IMR-90 (cell line): ENCODE measurements around the gene WDR49. TPM values are rescaled to one million over a fixed set of nuclear protein-coding genes. Genes with fewer than 3 reads are reported as not detected.

ENCODE experiments used
- ATAC-seq: fragments of 200-7000 bp; cut with Tn5 transposase; 2 replicates; pipeline ENCODE4 v1.9.1; 2020; ENCODE audit warnings: low read depth, mild to moderate bottlenecking, moderate library complexity
- BruUV-seq: library from RNA; stranded (reverse); fragments of 400-500 nt; replicated peaks from 2 replicates; lab custom pipeline; 2021; lab: Mats Ljungman, UMichigan
- CTCF ChIA-PET: fragments of 300-600 bp; formaldehyde crosslinking; extraction: SDS; loops from one replicate; lab custom pipeline; 2021; ENCODE audit warnings: antibody characterized with exemption; lab: Yijun Ruan, JAX
- POLR2A ChIA-PET: fragments of 300-600 bp; sonication (Branson Sonifier 250); formaldehyde crosslinking; loops from one replicate; lab custom pipeline; 2022; ENCODE audit warnings: antibody characterized with exemption; ENCODE audit not compliant: unreplicated experiment; lab: Charles Lee
- DNase-seq: peaks from one replicate; pipeline ENCODE4 v3.0.0; 2013
- H2AFZ ChIP-seq: replicated peaks from 2 replicates; pipeline ENCODE3; 2013; ENCODE audit warnings: low read length, mild to moderate bottlenecking; ENCODE audit not compliant: poor library complexity
- H2AK5ac ChIP-seq: 2 replicates; pipeline ENCODE4 v1.6.1; 2013; ENCODE audit warnings: low read depth, low read length, inconsistent platforms
- H2AK9ac ChIP-seq: replicated peaks from 2 replicates; pipeline ENCODE3; 2013; ENCODE audit warnings: mild to moderate bottlenecking, low read depth, low read length, moderate library complexity; ENCODE audit not compliant: poor library complexity
- H2BK120ac ChIP-seq: 2 replicates; pipeline ENCODE4 v1.6.1; 2013; ENCODE audit warnings: low read depth, low read length, inconsistent platforms
- H2BK15ac ChIP-seq: 3 replicates; pipeline ENCODE4 v1.6.1; 2013; ENCODE audit warnings: low read depth, low read length, inconsistent platforms
- H2BK20ac ChIP-seq: 2 replicates; pipeline ENCODE4 v1.6.1; 2013; ENCODE audit warnings: low read depth, mild to moderate bottlenecking, inconsistent platforms, low read length, moderate library complexity
- H2BK5ac ChIP-seq: 2 replicates; pipeline ENCODE4 v1.6.1; 2013; ENCODE audit warnings: mild to moderate bottlenecking, low read depth, low read length, inconsistent platforms; ENCODE audit not compliant: poor library complexity, severe bottlenecking
- H3K14ac ChIP-seq: replicated peaks from 2 replicates; pipeline ENCODE4 v1.6.1; 2013; ENCODE audit warnings: low read depth, low read length, inconsistent platforms
- H3K18ac ChIP-seq: 2 replicates; pipeline ENCODE4 v1.6.1; 2013; ENCODE audit warnings: low read depth, low read length, control low read depth
- H3K23ac ChIP-seq: 2 replicates; pipeline ENCODE4 v1.6.1; 2013; ENCODE audit warnings: low read depth, low read length, inconsistent platforms
- H3K27ac ChIP-seq: 2 replicates; pipeline ENCODE4 v1.5.1; 2013; ENCODE audit warnings: mild to moderate bottlenecking, control low read depth, low read length; ENCODE audit not compliant: insufficient read depth
- H3K27me3 ChIP-seq: 2 replicates; pipeline ENCODE4 v1.6.1; 2013; ENCODE audit warnings: low read length; ENCODE audit not compliant: control insufficient read depth, insufficient read depth
- H3K36me3 ChIP-seq: 2 replicates; pipeline ENCODE4 v1.6.1; 2013; ENCODE audit warnings: low read length, mixed read lengths; ENCODE audit not compliant: control insufficient read depth, insufficient read depth
- H3K4ac ChIP-seq: 2 replicates; pipeline ENCODE4 v1.6.1; 2013; ENCODE audit warnings: low read depth, low read length, inconsistent platforms
- H3K4me1 ChIP-seq: 2 replicates; pipeline ENCODE4 v1.6.1; 2013; ENCODE audit warnings: low read length, mixed read lengths; ENCODE audit not compliant: control insufficient read depth, insufficient read depth
- H3K4me2 ChIP-seq: 2 replicates; pipeline ENCODE4 v1.6.1; 2013; ENCODE audit warnings: low read depth, mild to moderate bottlenecking, control low read depth, low read length, moderate library complexity
- H3K4me3 ChIP-seq: 2 replicates; pipeline ENCODE4 v1.5.1; 2013; ENCODE audit warnings: low read depth, mild to moderate bottlenecking, control low read depth, low read length, moderate library complexity; ENCODE audit not compliant: insufficient read depth
- H3K56ac ChIP-seq: 2 replicates; pipeline ENCODE4 v1.6.1; 2013; ENCODE audit warnings: low read length, inconsistent platforms; ENCODE audit not compliant: insufficient read depth; ENCODE audit errors: extremely low read depth
- H3K79me1 ChIP-seq, 2 experiments: 2 replicates each; pipeline ENCODE4 v1.6.1; 2013; ENCODE audit warnings: low read length in 2 of 2, inconsistent platforms in 1 of 2, low read depth in 1 of 2
- H3K9ac ChIP-seq: 2 replicates; pipeline ENCODE4 v1.6.1; 2013; ENCODE audit warnings: low read depth, low read length, control low read depth
- H3K9me1 ChIP-seq: 2 replicates; pipeline ENCODE4 v1.6.1; 2013; ENCODE audit warnings: low read length, inconsistent platforms; ENCODE audit not compliant: insufficient read depth
- H3K9me3 ChIP-seq: 2 replicates; pipeline ENCODE4 v1.6.1; 2013; ENCODE audit warnings: low read length; ENCODE audit not compliant: control insufficient read depth, insufficient read depth
- H4K20me1 ChIP-seq: 2 replicates; pipeline ENCODE4 v1.6.1; 2013; ENCODE audit warnings: low read length, inconsistent platforms; ENCODE audit not compliant: insufficient read depth
- H4K5ac ChIP-seq: 2 replicates; pipeline ENCODE4 v1.6.1; 2013; ENCODE audit warnings: mild to moderate bottlenecking, low read depth, low read length, control low read depth
- H4K8ac ChIP-seq, 2 experiments: 2 replicates each; pipeline ENCODE4 v1.6.1; 2013; ENCODE audit warnings: low read depth in 2 of 2, low read length in 2 of 2, control low read depth in 1 of 2, inconsistent platforms in 1 of 2
- H4K91ac ChIP-seq: 2 replicates; pipeline ENCODE4 v1.6.1; 2013; ENCODE audit warnings: low read depth, low read length, inconsistent platforms; ENCODE audit not compliant: insufficient read depth
- BHLHE40 ChIP-seq: fragments of 150-350 bp; IDR thresholded peaks from 2 replicates; pipeline ENCODE4 v1.6.1; 2016; ENCODE audit warnings: mild to moderate bottlenecking, low read depth, low read length
- CEBPB ChIP-seq: IDR thresholded peaks from 2 replicates; pipeline ENCODE4 v1.6.1; 2012; ENCODE audit warnings: low read depth, low read length, improper control_type of control experiment
- CHD1 ChIP-seq: IDR thresholded peaks from 2 replicates; pipeline ENCODE4 v1.6.1; 2012; ENCODE audit warnings: low read depth, low read length, improper control_type of control experiment
- CTCF ChIP-seq: conservative IDR thresholded peaks from 2 replicates; pipeline ENCODE4 v1.5.1; 2012; ENCODE audit warnings: mild to moderate bottlenecking, low read depth, low read length, improper control_type of control experiment
- FOS ChIP-seq: fragments of 150-350 bp; IDR thresholded peaks from 2 replicates; pipeline ENCODE4 v1.6.1; 2016; ENCODE audit warnings: low read depth, low read length
- MAFK ChIP-seq: IDR thresholded peaks from 2 replicates; pipeline ENCODE4 v1.6.1; 2012; ENCODE audit warnings: low read depth, low read length, improper control_type of control experiment
- MAZ ChIP-seq: IDR thresholded peaks from 2 replicates; pipeline ENCODE4 v1.6.1; 2012; ENCODE audit warnings: low read depth, mild to moderate bottlenecking, low read length, improper control_type of control experiment, moderate library complexity, borderline replicate concordance
- MXI1 ChIP-seq: IDR thresholded peaks from 2 replicates; pipeline ENCODE4 v1.6.1; 2012; ENCODE audit warnings: low read depth, mild to moderate bottlenecking, low read length, moderate library complexity, borderline replicate concordance
- NFE2L2 ChIP-seq: fragments of 150-350 bp; IDR thresholded peaks from 2 replicates; pipeline ENCODE4 v1.6.1; 2016; ENCODE audit warnings: low read depth, mild to moderate bottlenecking, low read length
- POLR2A ChIP-seq: IDR thresholded peaks from 2 replicates; pipeline ENCODE4 v1.6.1; 2012; ENCODE audit warnings: mild to moderate bottlenecking, low read depth, low read length
- RAD21 ChIP-seq: IDR thresholded peaks from 2 replicates; pipeline ENCODE4 v1.6.1; 2012; ENCODE audit warnings: low read length, improper control_type of control experiment
- RCOR1 ChIP-seq: IDR thresholded peaks from 2 replicates; pipeline ENCODE4 v1.6.1; 2012; ENCODE audit warnings: mild to moderate bottlenecking, low read length, improper control_type of control experiment; ENCODE audit not compliant: insufficient replicate concordance
- RFX5 ChIP-seq: IDR thresholded peaks from 2 replicates; pipeline ENCODE4 v1.8.0; 2012; ENCODE audit warnings: low read depth, mild to moderate bottlenecking, low read length, moderate library complexity
- SMC3 ChIP-seq: fragments of 150-350 bp; IDR thresholded peaks from 2 replicates; pipeline ENCODE4 v1.6.1; 2016; ENCODE audit warnings: low read depth, mild to moderate bottlenecking, antibody characterized with exemption, low read length, moderate library complexity
- USF2 ChIP-seq: fragments of 150-350 bp; IDR thresholded peaks from 2 replicates; pipeline ENCODE4 v1.6.1; 2017; ENCODE audit warnings: mild to moderate bottlenecking, antibody characterized with exemption, low read length, low read depth
- WGBS, 2 experiments: methylation state at CpG; one replicate each; pipeline versions ENCODE4 v1.1.5 to v1.1.7; 2013; ENCODE audit warnings: missing lambda C conversion rate in 2 of 2; ENCODE audit not compliant: insufficient read length in 1 of 2; ENCODE audit errors: extremely low coverage in 2 of 2; 5-methylcytosine and 5-hydroxymethylcytosine counted together
- dilution Hi-C: fragments of 300-500 bp; cut with HindIII; formaldehyde crosslinking; loops from one replicate; pipeline ENCODE4 v1.14.3; 2018; ENCODE audit warnings: low sequenced_read_pairs; ENCODE audit not compliant: unreplicated experiment
- in situ Hi-C: fragments of 300-500 bp; cut with MboI; formaldehyde crosslinking; loops from 3 replicates; pipeline ENCODE4 v1.14.3; 2019; ENCODE audit warnings: low sequenced_read_pairs, inconsistent platforms, mixed read lengths
- intact Hi-C: fragments of 100-400 bp; cut with micrococcal nuclease; formaldehyde crosslinking; loops from 2 replicates; pipeline ENCODE4 v1.10.0; 2022
- polyA plus RNA-seq, 3 experiments: library from polyadenylated mRNA; depleted of rRNA; stranded (reverse); fragments of >200 nt; gene quantifications; 2 replicates each; pipeline ENCODE4 v1.2.3, GENCODE V29; 2012; ENCODE audit warnings: low replicate concordance in 1 of 3
- total RNA-seq: library from RNA; depleted of rRNA; stranded (reverse); fragments of >200 nt; gene quantifications from 2 replicates; pipeline ENCODE4 v1.2.3, GENCODE V29; 2012
- TF ChIP-seq, protein P1 (sequence below): fragments of 150-350 bp; IDR thresholded peaks from 2 replicates; pipeline ENCODE4 v1.6.1; 2016; ENCODE audit warnings: low read depth, mild to moderate bottlenecking, low read length, moderate library complexity, borderline replicate concordance

WDR49 gene
- total and polyA plus RNA-seq, 2 of the 4 experiments (the other 2 are of a cell fraction) = not detected

DNA sequence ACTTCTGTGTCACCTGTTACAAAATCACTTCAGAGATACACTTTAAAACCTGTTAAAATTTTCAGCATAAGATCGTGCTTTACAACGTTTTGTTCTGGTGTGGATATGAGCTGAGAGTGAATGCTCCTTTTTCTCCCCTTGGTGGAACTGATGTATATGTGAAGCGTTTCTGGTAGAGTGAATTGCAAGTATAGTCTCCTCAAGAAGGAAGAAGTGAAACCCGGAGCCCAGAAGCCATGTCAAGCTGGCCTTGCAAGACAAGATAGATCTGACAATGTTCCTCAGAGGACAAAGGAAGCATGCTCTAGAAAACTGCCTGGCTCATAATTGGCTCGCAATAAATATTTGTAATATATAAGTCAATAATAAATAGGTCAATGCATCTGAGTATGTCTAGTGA is 203.5 kb downstream of the WDR49 start:
- Histone ChIP-seq H3K18ac (no peak overlapping the region), H3K36me3 (no peaks in the 10 kb centered on the region), H4K91ac (no peak overlapping the region), H3K14ac (no peak overlapping the region), H4K20me1 (no peaks in the 10 kb centered on the region), H3K4me1 (no peaks in the 10 kb centered on the region), H3K4me2 (no peak overlapping the region), H2BK5ac (no peak overlapping the region), H3K9ac (no peak overlapping the region), H2BK15ac (no peak overlapping the region), H2AK5ac (no peak overlapping the region), H3K9me1 (no peaks in the 10 kb centered on the region), H4K5ac (no peak overlapping the region), H2BK20ac (no peak overlapping the region), H3K27ac (no peak overlapping the region), H3K79me1 (no peaks in the 10 kb centered on the region), H3K4ac (no peak overlapping the region), H4K8ac (no peak overlapping the region), H3K23ac (no peak overlapping the region), H3K9me3 (no peaks in the 10 kb centered on the region; the same call in 1 of the 2 replicates), H2AFZ (no peak overlapping the region), H3K4me3 (no peak overlapping the region), H3K56ac (no peak overlapping the region), H2AK9ac (no peak overlapping the region), H2BK120ac (no peak overlapping the region), H3K27me3 (no peaks in the 10 kb centered on the region)
- ChIA-PET POLR2A (no interaction called here), CTCF (no interaction called here)
- TF ChIP-seq RAD21 (no peak), RFX5 (no peak), NFE2L2 (no peak), USF2 (no peak), CHD1 (no peak), MXI1 (no peak), FOS (no peak), BHLHE40 (no peak), CEBPB (no peak), MAZ (no peak), MAFK (no peak), POLR2A (no peak), CTCF (no peak), SMC3 (no peak), RCOR1 (no peak)
- TF ChIP-seq, protein P1, sequence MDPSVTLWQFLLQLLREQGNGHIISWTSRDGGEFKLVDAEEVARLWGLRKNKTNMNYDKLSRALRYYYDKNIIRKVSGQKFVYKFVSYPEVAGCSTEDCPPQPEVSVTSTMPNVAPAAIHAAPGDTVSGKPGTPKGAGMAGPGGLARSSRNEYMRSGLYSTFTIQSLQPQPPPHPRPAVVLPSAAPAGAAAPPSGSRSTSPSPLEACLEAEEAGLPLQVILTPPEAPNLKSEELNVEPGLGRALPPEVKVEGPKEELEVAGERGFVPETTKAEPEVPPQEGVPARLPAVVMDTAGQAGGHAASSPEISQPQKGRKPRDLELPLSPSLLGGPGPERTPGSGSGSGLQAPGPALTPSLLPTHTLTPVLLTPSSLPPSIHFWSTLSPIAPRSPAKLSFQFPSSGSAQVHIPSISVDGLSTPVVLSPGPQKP = no peak
- no TSS peak for BruUV-seq
- ATAC-seq (no peak), DNase-seq (no peak)
- in situ Hi-C loops = no loop called here
- WGBS, 2 experiments = no CpG with 5 or more reads among the region's 5 CpGs
- intact Hi-C loops = no loop called here
- dilution Hi-C loops = no loop called here
